PC-3 (cell line): ENCODE data around the gene EML3. TPM values are rescaled to one million over a fixed set of nuclear protein-coding genes. Genes with fewer than 3 reads are reported as not detected.

Source experiments
- ATAC-seq: fragments of 200-7000 bp; cut with Tn5 transposase; 2 replicates; pipeline ENCODE4 v1.9.1; 2020; ENCODE audit warnings: mild to moderate bottlenecking, moderate library complexity
- BruUV-seq: library from RNA; stranded (reverse); fragments of 400-500 nt; replicated peaks from 2 replicates; lab custom pipeline; 2021; lab: Mats Ljungman, UMichigan
- CTCF ChIA-PET: fragments of 300-600 bp; sonication (Branson Sonifier 250); formaldehyde crosslinking; loops from one replicate; lab custom pipeline; 2022; ENCODE audit warnings: antibody characterized with exemption; lab: Charles Lee
- POLR2A ChIA-PET: fragments of 300-600 bp; sonication (Branson Sonifier 250); formaldehyde crosslinking; loops from one replicate; lab custom pipeline; 2022; ENCODE audit warnings: antibody characterized with exemption; ENCODE audit not compliant: unreplicated experiment; lab: Charles Lee
- DNase-seq: peaks from one replicate; pipeline ENCODE4 v3.0.0-alpha.2; 2015
- H2AFZ ChIP-seq: fragments of 300-600 bp; sonication (generic); 2 replicates; pipeline ENCODE4 v1.6.0; 2016; ENCODE audit warnings: antibody characterized with exemption, low read length
- H3F3A ChIP-seq: fragments of 300-600 bp; sonication (generic); one replicate; pipeline ENCODE4 v1.6.0; 2017; ENCODE audit warnings: antibody characterized with exemption, low read length, control low read depth, mild to moderate bottlenecking; ENCODE audit not compliant: unreplicated experiment
- H3K27ac ChIP-seq: fragments of 300-600 bp; sonication (generic); 2 replicates; pipeline ENCODE4 v1.5.1; 2016; ENCODE audit warnings: mild to moderate bottlenecking, low read length
- H3K27me3 ChIP-seq: fragments of 300-600 bp; sonication (generic); 2 replicates; pipeline ENCODE4 v1.6.1; 2016; ENCODE audit warnings: low read length, mixed read lengths
- H3K36me3 ChIP-seq: fragments of 300-600 bp; sonication (generic); 2 replicates; pipeline ENCODE4 v1.6.1; 2016; ENCODE audit warnings: low read depth, mixed run types, low read length, mixed read lengths
- H3K4me1 ChIP-seq: fragments of 300-600 bp; sonication (generic); 2 replicates; pipeline ENCODE4 v1.5.1; 2016; ENCODE audit warnings: low read length; ENCODE audit not compliant: insufficient read depth
- H3K4me2 ChIP-seq: fragments of 300-600 bp; sonication (generic); 2 replicates; pipeline ENCODE4 v1.6.0; 2016; ENCODE audit warnings: low read length
- H3K4me3 ChIP-seq: fragments of 300-600 bp; sonication (generic); 2 replicates; pipeline ENCODE4 v1.5.1; 2016; ENCODE audit warnings: mild to moderate bottlenecking, low read length, mixed read lengths
- H3K79me2 ChIP-seq: fragments of 300-600 bp; sonication (generic); 2 replicates; pipeline ENCODE4 v1.6.1; 2017; ENCODE audit warnings: low read length, mixed read lengths
- H3K9ac ChIP-seq: fragments of 300-600 bp; sonication (generic); 2 replicates; pipeline ENCODE4 v1.6.0; 2016; ENCODE audit warnings: mild to moderate bottlenecking, low read length
- H3K9me2 ChIP-seq: fragments of 300-600 bp; sonication (generic); replicated peaks from 2 replicates; pipeline ENCODE4 v1.6.1; 2016; ENCODE audit warnings: mixed run types, low read length, mixed read lengths
- H3K9me3 ChIP-seq: fragments of 300-600 bp; sonication (generic); 2 replicates; pipeline ENCODE4 v1.6.1; 2016; ENCODE audit warnings: low read length, mixed read lengths
- H4K20me1 ChIP-seq: fragments of 300-600 bp; sonication (generic); 2 replicates; pipeline ENCODE4 v1.6.1; 2016; ENCODE audit warnings: low read length, mixed read lengths
- EZH2 ChIP-seq: fragments of 300-600 bp; sonication (generic); IDR thresholded peaks from one replicate; pipeline ENCODE4 v1.6.1; 2017; ENCODE audit warnings: antibody characterized with exemption, mild to moderate bottlenecking, low read length; ENCODE audit not compliant: unreplicated experiment
- EZH2phosphoT487 ChIP-seq: fragments of 300-600 bp; sonication (generic); IDR thresholded peaks from 2 replicates; pipeline ENCODE4 v1.6.1; 2018; ENCODE audit warnings: mild to moderate bottlenecking, antibody characterized with exemption, low read length, borderline replicate concordance
- intact Hi-C: fragments of 100-400 bp; cut with micrococcal nuclease; formaldehyde crosslinking; loops from 2 replicates; pipeline ENCODE4 v1.9.0; 2023
- total RNA-seq: library from RNA; depleted of rRNA; stranded (reverse); fragments of >200 nt; gene quantifications from 2 replicates; pipeline ENCODE4 v1.2.3, GENCODE V29; 2014
- TF ChIP-seq, protein P1 (sequence below): fragments of 300-600 bp; sonication (generic); conservative IDR thresholded peaks from 2 replicates; pipeline ENCODE4 v1.5.1; 2017; ENCODE audit warnings: antibody characterized with exemption, low read depth, mild to moderate bottlenecking, low read length

Gene EML3
- total RNA-seq, 1 experiment from 2014 or later: 32.8 TPM

DNA sequence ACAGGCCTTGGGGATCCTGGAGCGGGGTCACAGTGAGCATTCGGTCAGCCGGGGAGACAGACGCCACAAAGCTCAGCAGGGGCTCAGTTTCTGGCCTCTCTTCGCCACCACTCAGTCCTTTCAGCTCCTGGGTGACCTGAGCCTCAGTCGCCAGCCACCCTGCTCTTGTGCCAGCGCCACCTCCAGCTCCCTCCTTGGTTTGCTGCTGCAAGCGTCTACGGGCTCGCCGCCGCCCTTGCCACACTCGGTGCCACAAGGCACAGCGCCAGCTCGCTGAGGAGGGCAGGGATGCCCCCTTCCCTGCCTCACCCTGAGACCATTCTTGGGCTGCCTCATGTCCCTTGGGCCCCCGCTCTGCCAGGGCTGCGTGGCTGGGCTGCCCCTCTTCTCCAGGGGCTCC is 37.4 kb downstream of the EML3 start:
- Histone ChIP-seq H3K9me3 (no peaks in the 10 kb centered on the region), H3K27me3 (no peaks in the 10 kb centered on the region), H3K27ac (0 out of 2 replicates have a peak overlapping the region, but pooled peaks have one; percentile 74), H3K79me2 (peaks cover 61% of the 10 kb centered on the region), H3K9ac (peak overlapping the region; percentile 98), H3K4me3 (peak overlapping the region; percentile 94), H3K4me1 (peaks cover 36% of the 10 kb centered on the region), H3K9me2 (no peaks in the 10 kb centered on the region), H4K20me1 (peaks cover 25% of the 10 kb centered on the region), H2AFZ (peak overlapping the region; percentile 92; the same call in 1 of the 2 replicates), H3K4me2 (peak overlapping the region; percentile 99), H3F3A (no peaks in the 10 kb centered on the region), H3K36me3 (peaks cover 43% of the 10 kb centered on the region)
- TF ChIP-seq, protein P1, sequence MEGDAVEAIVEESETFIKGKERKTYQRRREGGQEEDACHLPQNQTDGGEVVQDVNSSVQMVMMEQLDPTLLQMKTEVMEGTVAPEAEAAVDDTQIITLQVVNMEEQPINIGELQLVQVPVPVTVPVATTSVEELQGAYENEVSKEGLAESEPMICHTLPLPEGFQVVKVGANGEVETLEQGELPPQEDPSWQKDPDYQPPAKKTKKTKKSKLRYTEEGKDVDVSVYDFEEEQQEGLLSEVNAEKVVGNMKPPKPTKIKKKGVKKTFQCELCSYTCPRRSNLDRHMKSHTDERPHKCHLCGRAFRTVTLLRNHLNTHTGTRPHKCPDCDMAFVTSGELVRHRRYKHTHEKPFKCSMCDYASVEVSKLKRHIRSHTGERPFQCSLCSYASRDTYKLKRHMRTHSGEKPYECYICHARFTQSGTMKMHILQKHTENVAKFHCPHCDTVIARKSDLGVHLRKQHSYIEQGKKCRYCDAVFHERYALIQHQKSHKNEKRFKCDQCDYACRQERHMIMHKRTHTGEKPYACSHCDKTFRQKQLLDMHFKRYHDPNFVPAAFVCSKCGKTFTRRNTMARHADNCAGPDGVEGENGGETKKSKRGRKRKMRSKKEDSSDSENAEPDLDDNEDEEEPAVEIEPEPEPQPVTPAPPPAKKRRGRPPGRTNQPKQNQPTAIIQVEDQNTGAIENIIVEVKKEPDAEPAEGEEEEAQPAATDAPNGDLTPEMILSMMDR: no peak; the same call in 1 of the 2 replicates
- no peak for TF ChIP-seq EZH2phosphoT487
- TF ChIP-seq EZH2: no peak
- CTCF ChIA-PET: interaction anchor here (0.7 to 1.6 kb wide), 3 partner anchors 16 to 150 kb away, joined by 3 to 7 read pairs (median 4); partner anchors contain the start of gene TUT1
- intact Hi-C loops: loop anchor here (1.0 kb wide), 1 partner anchor 16 kb away; the partner anchor contains the start of gene TUT1
- DNase-seq (no peak), ATAC-seq (peak; percentile 23)
- BruUV-seq: no TSS peak
- POLR2A ChIA-PET: interaction anchor here (0.9 to 1.0 kb wide), 2 partner anchors 16 to 17 kb away, joined by 3 to 12 read pairs; partner anchors contain the start of gene TUT1

DNA sequence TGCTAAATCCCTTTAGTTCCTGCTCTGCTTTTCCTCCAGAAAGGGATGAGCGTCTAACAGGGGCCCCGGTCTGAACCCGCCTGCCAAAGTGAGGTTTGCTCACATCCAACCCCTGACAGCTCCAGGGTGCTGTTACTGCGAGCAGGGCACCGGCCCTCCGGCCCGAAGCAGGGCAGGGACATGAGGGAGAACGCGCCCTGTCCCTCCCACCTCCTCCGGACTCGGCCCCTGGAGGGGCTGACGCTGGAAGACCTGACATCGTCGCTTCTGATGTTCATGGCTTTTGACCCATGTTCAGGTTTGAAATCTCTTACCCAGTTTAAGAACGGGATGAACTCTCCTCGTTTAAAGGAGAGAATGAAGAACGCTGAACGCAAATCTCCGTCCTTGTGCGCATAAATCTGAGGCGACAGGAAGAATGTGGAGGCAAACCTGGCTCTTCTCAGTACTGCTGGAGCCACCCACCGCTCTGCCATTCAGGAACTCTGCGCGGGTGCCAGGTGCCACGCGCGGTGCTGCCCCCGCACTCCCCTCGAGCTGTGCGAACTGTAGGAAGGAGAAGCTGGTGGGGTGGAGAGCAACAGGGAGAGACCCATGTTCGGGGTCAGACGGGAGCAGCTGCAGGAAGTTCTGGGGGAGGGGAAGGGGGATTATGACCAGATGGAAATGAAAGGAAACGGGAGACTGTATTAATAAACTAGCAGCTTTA is 38.1 kb downstream of the EML3 start:
- intact Hi-C loops: loop anchor here (1.0 kb wide), 1 partner anchor 17 kb away; the partner anchor contains the start of gene TUT1
- Histone ChIP-seq H2AFZ (peak overlapping the region; percentile 92), H3K9me2 (no peaks in the 10 kb centered on the region), H3K79me2 (peaks cover 67% of the 10 kb centered on the region), H3K36me3 (peaks cover 48% of the 10 kb centered on the region), H3K4me2 (peak overlapping the region; percentile 99), H3K4me1 (peaks cover 36% of the 10 kb centered on the region), H3K27ac (peak overlapping the region; percentile 74), H3K9me3 (no peaks in the 10 kb centered on the region), H4K20me1 (peaks cover 31% of the 10 kb centered on the region), H3K4me3 (peak overlapping the region; percentile 94), H3K27me3 (no peaks in the 10 kb centered on the region), H3F3A (no peaks in the 10 kb centered on the region), H3K9ac (peak overlapping the region; percentile 98)
- ChIA-PET CTCF (interaction anchor here (0.7 to 1.6 kb wide), 9 partner anchors 14 to 761 kb away, joined by 3 to 7 read pairs (median 4); partner anchors contain the start of gene TUT1), POLR2A (interaction anchor here (0.5 to 1.3 kb wide), 15 partner anchors 13 to 602 kb away, joined by 3 to 23 read pairs (median 6); partner anchors contain the start of genes B3GAT3, C11orf98, CSKMT and GANAB)
- DNase-seq (peak; percentile 29), ATAC-seq (peak; percentile 31)
- BruUV-seq: TSS peak; percentile 89
- TF ChIP-seq EZH2phosphoT487 (no peak), EZH2 (no peak)
- TF ChIP-seq, protein P1: no peak
